GM18870 (cell line): Measurements from ENCODE around the gene NEDD9.
A peak's percentile ranks its signal among the peaks of the same experiment; 100 is the strongest.

Source experiments
- ATAC-seq: cut with Tn5 transposase; IDR thresholded peaks from one replicate; pipeline ENCODE4 v1.9.1; 2021; ENCODE audit warnings: moderate library complexity; ENCODE audit not compliant: unreplicated experiment

Gene NEDD9

GRCh38 chr6:11151488-11151887 lies 81.0 kb downstream of the NEDD9 start:
- no peak for ATAC-seq

GRCh38 chr6:11149551-11149950 lies 82.9 kb downstream of the NEDD9 start:
- no peak for ATAC-seq

- ATAC-seq = no peak
These were observed 86.2 kb downstream of the NEDD9 start for GRCh38 chr6:11146117-11146826.

GRCh38 chr6:11144393-11144851 lies 88.0 kb downstream of the NEDD9 start:
- ATAC-seq = peak; percentile 65

GRCh38 chr6:11143394-11144371 lies 88.8 kb downstream of the NEDD9 start:
- no peak for ATAC-seq

- ATAC-seq = no peak
These were observed 90.0 kb downstream of the NEDD9 start for GRCh38 chr6:11142296-11143027.

- no peak for ATAC-seq
These were observed 91.2 kb downstream of the NEDD9 start for GRCh38 chr6:11141295-11141694.

- ATAC-seq = no peak
These were observed 92.4 kb downstream of the NEDD9 start for GRCh38 chr6:11140056-11140455.

GRCh38 chr6:11139051-11139960 lies 93.2 kb downstream of the NEDD9 start:
- no peak for ATAC-seq

GRCh38 chr6:11136809-11137208 lies 95.7 kb downstream of the NEDD9 start:
- ATAC-seq = no peak
